NCI-H460 (cell line): ENCODE results near the gene BST1. TPM values are rescaled to one million over a fixed set of nuclear protein-coding genes. Genes with fewer than 3 reads are reported as not detected.
"Not testable (repeated sequence)": the region's sequence is repeated elsewhere in the genome, so short reads cannot be mapped to it uniquely, and the experiment has no call there.

Experiments used
- DNase-seq: peaks from one replicate; pipeline ENCODE4 v3.0.0-alpha.2; 2016; ENCODE audit warnings: low read depth; ENCODE audit errors: extremely low read depth
- total RNA-seq: library from RNA; depleted of rRNA; stranded (reverse); fragments of >200 nt; shearing (Covaris generic); gene quantifications from 2 replicates; pipeline ENCODE4 v1.2.3, GENCODE V29; 2014

BST1 gene
- total RNA-seq, 1 experiment from 2014 or later = 11.1 TPM

DNA sequence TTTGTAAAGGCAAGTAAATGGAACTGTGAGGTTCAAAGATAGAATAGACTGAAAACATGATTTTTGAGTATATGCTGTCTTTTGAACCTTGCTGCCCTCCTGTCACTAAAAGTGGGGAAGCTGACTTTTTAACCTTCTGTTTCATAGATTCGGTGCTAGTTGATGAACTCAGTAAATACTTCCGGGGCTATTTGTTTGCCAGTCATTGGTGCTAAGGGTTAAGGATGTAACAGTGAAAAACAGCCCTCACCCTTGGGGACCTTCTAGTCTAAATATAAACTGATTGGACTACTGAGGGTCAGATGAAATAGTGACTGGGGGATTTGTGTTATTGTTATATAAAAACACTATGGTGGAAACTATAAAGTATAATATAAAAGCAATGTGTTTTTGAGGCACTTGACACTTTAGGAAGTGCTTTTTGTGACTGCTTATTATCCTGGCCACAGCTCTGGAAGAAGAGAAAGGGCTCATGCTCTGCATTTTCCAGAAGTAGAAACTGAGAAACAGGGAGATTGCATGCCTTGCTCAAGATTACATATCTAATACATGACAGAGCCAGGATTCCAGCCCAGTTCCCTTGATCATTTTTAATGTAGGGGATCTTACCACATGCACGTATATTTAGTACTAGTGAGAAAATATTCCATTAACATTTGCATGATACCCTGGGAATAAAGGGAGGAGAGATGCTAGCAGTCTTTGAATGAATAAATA, 3.9 kb downstream of the BST1 start:
- DNase-seq = no peak

DNA sequence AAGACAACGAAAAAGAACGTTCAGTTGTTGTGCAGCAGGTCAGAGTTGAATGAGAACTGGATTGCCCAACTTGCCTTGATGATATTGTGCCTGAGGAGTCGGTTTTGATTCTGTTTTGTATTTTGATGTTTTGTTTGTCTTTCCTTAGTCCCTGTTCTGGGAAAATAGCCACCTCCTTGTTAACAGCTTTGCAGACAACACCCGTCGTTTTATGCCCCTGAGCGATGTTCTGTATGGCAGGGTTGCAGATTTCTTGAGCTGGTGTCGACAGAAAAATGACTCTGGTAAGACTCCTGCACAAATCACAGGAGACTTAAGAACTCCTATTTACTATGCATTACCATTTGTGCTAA, 4.5 kb downstream of the BST1 start:
- peak; percentile 85 for DNase-seq

DNA sequence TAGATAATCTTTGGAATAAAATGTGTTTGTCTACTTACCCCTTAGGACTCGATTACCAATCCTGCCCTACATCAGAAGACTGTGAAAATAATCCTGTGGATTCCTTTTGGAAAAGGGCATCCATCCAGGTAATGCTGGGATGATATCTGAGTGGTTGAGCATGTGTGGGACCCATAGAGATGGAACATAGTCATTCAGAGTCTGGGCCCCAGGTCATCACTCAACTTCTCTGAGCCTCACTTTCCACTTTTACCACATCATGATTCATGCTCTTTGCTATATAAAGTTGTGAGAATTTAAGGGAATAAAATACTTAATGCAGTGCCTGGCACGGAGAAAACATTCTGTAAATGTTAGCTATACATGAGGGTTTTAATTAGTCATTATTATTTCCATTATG, 8.9 kb downstream of the BST1 start:
- DNase-seq = no peak

DNA sequence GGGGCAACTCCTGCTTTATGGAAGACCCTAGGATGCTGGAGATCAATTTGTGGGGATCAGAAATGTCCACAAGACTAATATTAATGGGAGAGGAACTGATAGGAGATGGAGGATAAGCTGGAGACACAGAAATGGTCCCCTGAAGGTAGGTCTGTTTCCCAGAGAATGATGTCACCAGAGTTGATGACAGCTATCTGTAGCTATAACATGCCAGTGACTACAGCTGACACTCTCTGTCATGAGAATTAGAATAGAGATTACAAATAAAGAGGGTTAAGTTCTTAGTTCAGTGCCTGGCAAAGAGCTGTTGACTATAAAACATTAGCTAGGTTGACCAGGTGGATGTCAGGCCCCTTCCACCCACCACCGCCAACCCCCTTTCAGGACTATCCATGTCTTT, 9.3 kb downstream of the BST1 start:
- no peak for DNase-seq

DNA sequence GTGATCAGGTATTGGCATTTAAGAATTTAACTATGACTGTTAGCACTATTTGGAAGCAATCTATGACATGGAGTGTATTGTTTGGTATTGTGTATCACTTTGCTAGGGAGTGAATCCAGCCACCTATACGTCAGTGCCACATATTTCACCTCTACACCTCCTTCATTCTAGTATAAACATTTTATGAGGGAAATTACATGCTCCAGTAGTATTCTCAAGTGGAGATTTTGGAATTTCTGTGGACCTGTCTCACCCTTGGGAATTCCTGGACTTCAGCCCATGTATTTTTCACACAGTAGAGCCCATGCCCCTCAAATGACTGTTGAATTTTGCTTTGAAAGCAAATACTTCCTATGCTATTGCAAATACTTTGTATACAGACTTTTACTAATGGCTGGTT, 11.3 kb downstream of the BST1 start:
- DNase-seq = no peak

DNA sequence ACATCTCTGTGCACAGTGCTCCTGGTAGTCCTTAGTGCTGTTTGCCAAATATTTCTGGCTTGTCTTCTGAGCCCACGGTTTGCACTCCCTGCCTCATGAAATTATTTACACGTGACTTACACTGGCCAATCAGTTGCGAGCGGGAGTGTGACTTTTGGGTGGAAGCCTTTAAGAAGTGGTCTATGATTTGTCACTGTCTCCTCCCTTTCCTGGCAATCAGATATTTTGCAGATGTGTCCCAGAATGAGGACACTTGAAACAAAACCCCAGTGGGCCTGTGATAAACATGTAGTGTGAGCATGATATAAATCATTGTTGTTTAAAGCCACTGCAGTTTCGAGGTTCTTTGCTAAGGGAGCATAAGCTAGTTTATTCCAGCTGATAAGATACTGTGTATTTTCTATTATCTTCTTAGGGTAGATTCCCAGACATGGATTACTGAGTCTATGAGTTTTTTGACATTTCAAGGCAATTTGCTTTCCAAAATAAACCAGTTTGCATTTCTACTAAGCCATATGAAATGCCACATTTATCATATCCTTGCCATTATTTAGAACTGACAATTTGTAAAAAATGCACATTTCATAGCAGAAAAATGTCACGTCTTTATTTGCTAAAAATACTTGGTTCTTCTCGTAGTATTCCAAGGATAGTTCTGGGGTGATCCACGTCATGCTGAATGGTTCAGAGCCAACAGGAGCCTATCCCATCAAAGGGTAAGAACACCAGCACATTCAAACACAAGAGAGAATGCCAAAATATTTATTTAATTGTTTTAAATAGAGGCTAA, 12.0 kb downstream of the BST1 start:
- no peak for DNase-seq

DNA sequence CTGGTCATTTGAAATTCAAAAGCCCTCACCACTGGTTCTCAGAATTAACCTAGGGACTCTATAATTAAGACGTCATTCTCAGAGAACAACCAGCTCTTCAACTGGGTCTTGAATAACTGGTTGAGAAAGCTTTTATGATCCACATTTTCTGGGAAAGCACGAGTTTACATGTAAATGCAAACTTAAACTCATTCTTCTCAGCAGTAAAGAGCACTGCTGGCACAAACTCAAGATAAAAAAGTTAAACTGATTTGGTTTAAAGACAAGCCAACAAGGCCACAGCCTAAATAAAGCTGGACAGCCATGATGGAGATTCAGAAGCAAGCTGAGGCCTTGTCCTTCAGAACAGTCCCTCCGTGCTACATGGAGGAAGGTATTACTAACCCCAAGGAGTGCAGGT, 13.2 kb downstream of the BST1 start:
- DNase-seq = no peak

DNA sequence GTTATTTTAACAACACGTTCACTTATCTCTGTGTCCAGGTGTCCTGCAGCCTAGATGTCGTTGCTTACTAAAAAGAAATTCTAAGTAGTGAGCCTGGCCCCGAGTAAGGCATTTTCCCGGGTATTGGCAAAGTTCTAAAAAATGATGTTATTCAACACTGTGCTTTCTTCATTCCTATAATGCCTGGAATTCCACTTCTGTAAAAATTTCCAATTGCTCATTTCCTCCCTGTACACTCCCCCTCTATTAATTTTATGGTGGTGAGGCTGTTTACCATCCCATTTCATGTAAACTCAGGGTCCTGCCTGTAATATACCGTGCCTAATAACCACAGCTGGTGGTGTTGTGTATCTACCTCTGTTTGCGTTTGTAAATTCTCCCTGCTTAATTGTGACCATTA, 14.2 kb downstream of the BST1 start:
- no peak for DNase-seq

DNA sequence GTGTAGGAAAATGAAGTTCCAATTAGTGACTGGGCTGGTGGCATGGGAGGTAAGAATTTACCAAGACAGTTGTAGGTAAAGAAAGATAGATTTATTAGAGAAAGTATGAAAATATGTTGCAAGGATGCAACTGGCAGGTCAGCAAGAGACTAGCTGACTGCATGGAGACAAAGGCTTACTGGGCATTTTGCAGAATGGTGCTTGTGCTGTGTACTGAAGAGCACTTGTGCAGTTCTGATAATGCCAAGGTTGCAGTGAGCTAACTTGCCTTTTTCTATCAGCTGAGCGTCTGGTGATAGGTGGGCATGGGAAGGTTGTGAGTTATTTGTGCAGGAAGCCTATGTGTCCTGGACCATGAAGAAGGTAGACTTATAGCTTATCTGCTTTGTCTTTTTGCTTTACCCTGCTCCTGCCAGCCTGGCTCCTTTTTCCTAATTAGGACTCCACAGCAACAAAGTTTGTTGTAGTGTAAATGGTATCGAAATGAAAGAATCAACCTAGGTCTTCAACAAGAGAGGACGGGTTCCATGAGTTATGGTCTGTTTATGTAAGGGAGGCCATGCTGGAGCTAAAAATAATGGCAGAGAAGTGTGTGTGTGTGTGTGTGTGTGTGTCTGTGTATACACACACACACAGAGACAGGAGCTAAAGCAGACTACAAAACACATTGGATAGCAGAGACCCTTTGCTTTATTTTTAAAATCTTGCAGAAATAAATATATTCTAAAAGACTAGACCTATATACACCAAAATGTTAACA, 15.0 kb downstream of the BST1 start:
- no peak for DNase-seq

DNA sequence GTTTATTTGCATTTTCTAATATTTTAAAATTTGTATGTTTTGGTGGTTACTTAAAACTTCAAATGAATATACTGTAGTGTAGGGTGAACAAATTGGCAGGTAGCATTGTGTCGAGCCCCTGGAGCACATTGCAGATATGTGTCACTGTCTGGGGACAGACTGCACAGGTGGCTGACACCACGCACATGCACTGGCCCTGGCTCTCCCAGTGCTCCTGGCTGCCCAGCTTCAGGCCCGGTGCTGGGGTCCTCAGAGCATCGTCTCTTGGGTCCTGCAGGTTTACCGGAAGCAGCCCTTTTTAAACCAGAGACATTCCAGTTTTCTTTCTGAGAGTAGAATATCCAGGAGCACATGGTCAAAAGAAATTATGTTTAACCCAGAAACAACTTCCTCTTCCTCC, 15.6 kb downstream of the BST1 start:
- no peak for DNase-seq

DNA sequence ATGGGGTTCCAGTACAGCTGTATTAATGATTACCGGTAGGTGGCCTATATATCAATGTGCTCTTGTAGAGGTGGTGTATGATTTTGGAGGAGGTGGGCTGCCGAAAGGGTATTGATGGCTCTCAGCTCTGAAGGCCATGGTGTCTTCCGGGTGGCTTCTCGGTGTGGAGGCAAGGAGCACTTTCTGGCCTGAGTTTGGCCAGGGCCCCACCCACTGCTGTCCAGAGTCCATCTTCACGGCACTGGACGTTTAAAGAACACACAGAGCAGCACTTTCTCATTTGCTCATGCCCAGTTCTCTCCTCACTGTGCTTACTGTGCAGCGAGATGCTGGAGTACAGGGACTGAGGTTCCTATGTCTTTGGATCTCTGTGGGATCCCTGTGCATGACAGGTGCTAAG, 16.1 kb downstream of the BST1 start:
- no peak for DNase-seq

DNA sequence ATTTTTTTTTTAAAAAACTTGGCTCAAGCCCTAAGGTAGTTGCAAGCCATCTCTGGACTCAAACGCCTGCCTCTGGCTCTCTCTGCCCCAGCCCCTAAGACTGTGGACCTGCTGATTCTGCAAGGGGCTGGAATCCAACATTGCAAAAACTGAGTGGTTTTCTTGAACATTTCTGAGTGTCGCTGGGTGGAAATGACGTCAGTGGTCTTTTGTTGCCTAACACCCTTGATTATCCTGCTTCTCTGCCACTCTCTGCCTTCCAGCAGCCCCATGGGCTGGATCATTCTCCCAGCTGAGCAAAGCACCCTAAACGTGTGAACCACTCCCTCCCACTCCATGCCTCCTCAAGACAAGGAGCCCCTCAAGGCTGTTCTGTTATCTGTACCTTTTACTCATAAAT, 16.6 kb downstream of the BST1 start:
- no peak for DNase-seq

DNA sequence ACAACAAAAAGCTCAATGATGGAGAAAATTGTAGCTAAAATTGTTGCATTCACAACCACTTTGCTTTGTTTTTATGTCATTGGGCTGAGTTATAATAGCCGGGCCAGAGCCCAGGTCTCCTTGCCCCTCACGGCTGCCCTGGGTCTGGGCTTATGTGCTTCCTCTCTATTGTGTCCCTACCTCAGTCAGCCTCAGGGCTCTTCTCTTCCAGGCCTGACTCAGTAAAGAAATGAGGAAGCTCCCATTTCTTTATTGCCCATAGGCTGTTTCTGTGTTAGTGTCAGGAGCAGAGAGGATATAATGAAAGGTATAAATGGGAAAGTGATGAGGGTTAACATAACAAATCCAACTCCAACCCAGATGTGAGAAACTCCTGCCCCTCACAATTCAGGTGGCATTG, 18.0 kb downstream of the BST1 start:
- DNase-seq = no peak

DNA sequence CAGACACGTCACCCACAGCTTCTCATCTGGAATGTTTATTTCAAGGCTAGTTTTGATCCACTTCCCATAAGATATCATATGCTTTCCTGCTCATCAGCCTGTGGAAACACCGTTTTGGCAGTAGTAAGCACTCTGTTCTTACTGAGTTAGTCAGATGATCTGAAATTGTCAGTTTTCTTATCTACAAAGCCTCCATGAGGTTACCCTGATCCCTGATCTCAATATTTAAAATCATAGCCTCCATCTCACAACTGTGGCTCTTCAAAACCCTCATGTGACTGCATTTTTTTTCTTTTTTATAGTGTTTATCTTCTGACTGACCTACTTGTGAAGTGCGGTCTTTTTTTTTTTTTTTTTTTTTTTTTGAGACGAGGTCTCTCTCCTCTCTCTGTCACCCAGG, 22.7 kb downstream of the BST1 start:
- DNase-seq = no peak

DNA sequence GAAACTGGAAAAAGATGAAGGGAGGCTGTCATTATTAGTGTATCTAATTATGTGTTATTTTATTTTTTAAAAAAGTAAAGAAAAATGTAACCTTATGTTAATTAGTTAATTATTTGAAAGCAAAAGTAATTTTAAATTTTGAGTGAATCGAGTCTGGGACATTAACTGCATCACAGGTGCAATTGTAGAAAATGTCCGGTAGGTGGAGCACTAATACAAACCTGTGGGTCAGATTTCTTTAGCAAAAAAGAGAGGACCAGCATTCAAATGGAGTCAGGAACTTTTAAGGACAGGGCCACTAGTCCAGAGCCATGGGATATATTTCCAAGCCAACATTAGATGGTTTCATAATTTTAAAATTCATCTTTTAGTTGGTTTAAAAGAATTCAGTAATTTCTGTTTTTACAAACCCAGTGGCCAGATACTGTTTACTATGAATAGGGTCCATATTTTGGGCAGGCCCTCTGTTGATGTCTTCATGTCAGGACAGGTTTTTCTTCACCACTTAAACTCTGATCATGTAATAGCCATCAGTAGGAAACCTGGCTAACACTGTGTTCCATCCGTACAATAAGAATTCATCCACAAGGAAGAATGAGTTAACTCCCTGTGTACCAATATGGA, 27.2 kb downstream of the BST1 start:
- DNase-seq = peak; percentile 46

DNA sequence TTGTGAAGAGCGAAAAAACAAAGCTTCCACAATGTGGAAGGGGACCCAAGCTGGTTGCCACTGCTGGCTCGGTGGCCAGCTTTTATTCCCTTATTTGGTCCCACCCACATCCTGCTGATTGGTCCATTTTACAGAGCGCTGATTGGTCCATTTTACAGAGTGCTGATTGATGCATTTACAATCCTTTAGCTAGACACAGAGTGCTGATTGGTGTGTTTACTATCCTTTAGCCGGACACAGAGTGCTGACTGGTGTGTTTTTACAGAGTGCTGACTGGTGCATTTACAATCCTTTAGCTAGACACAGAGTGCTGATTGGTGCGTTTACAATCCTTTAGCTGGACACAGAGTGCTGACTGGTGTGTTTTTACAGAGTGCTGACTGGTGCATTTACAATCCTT, 30.2 kb downstream of the BST1 start:
- DNase-seq = not testable (repeated sequence)

DNA sequence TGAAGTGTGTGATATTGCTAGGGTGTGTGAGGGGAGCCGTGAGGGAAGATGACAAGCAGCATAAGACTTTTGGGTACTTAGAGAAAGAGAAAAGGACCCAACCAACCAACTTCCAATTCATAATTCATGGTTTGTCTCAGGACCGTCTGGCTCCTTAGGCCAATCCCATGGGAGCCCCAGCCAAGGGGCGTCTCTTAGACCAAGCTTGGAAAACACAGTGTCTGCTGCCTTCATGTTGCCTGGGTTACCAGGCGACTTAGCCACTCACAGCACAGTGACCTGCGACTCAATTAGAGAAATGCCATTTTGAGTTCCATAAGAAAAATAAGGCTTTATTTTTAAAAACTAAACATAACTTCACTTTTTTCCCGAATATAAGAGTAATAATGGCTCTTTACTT, 32.7 kb downstream of the BST1 start:
- no peak for DNase-seq

DNA sequence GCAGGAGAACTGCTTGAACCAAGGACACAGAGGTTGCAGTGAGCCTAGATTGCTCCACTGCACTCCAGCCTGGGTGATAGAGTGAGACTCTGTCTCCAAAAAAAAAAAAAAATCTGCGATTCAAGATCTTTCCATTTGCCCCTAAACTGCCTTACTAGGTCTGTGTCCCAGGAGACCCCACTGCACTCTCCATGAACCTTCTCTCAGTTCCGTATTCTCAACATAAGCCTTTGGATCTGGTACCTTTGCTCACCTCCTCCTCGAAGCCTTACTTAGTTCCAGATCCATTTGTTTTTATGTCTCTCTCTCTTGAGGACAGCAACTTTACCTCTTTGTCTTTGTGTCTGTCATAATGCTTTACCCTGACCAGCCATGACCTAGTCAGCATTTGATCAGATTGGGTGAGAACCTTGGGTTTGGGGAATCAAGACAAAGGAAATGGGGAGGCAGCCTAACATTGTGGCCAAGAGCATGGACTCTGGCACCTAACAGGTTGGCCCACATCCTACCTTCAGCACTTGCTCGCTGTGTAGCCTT, 33.7 kb downstream of the BST1 start:
- DNase-seq = no peak

DNA sequence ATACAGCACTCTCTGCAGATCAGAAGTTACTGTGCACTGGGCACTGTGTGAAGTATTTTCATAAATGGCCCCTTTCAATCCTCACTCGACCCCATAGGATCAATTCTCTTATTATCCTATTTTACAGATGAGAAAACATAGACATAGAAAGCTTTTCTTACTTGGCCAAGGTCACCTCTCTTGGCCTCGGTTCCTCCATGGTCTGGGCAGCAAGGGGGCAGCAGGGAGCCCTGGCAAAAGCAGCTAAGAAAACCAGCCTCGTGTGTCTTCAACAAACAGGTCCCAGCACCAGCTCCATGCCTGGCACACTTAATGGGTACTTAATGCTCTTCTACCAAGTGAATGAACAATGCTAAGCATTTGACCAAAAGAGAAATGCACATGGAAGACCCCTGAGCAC, 34.4 kb downstream of the BST1 start:
- DNase-seq = no peak

DNA sequence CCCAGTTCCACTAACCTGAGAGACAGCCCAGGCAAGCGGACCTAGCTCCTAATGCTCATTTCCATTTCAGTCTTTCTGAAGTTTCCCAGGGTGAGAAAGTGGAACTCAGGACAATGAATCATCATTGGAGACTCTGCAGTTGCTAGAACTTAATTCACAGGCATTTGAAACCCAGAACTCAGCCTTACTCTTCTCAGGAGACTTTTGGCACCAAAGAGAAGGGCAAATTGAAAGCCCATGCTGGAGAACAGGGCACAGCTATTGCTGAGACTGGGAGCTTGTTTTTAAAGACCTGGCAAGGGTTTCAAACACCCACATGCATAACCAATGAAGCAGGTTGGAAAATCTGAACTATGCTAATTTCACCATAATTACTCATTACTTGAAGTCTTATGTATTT, 36.0 kb downstream of the BST1 start:
- DNase-seq = no peak

DNA sequence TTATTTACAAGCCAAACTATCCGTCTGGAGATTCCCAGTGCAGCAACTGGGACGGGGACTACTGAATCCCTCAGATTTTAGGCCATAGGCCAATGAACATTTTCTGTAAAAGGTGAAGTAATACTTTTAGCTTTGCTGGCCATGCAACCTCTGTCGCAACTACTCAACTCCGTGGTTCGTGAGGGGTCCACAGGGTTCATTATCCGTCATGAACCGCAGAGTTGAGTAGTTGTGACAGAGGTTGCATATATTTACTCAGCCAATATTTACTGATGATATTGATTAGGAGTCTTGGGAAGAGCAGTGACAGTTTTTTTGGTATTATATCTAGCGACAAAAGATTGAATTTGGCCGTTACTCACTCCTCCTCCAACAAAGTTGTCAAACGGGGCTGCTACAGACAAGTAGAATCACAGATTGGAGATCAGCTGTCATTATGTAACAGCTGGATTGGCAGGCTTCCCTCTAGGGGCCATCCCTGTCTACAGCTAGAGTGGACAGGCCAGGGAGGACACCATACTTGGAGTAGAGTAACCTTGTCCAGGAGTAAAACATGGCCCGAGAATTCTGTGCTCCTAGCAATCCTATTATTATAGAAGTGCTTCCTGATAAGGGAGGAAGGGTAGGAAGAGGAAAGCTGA, 38.0 kb downstream of the BST1 start:
- no peak for DNase-seq
